Caco-2 (cell line): Measurements from ENCODE around the gene LAMB4. TPM values are rescaled to one million over a fixed set of nuclear protein-coding genes. Genes with fewer than 3 reads are reported as not detected.

Experiments
- BruUV-seq: library from RNA; stranded (reverse); fragments of 400-500 nt; replicated peaks from 2 replicates; lab custom pipeline; 2021; lab: Mats Ljungman, UMichigan
- CTCF ChIA-PET: fragments of 300-600 bp; sonication (Branson Sonifier 250); formaldehyde crosslinking; loops from one replicate; lab custom pipeline; 2022; ENCODE audit warnings: antibody characterized with exemption; lab: Charles Lee
- POLR2A ChIA-PET: fragments of 300-600 bp; sonication (Branson Sonifier 250); formaldehyde crosslinking; loops from one replicate; lab custom pipeline; 2022; ENCODE audit warnings: antibody characterized with exemption; lab: Charles Lee
- DNase-seq, 2 experiments: peaks; one replicate each; pipeline versions ENCODE4 v3.0.0 to v3.0.0-alpha.2; 2020 to 2022
- H3K27me3 ChIP-seq: replicated peaks from 2 replicates; pipeline ENCODE4 v1.6.0; 2011; ENCODE audit warnings: low read length; ENCODE audit not compliant: control insufficient read depth, insufficient read depth
- H3K36me3 ChIP-seq: 2 replicates; pipeline ENCODE4 v1.5.1; 2011; ENCODE audit warnings: low read length; ENCODE audit not compliant: control insufficient read depth, insufficient read depth
- H3K4me1 ChIP-seq: fragments of 250-450 bp; sonication (Bioruptor Pico); 2 replicates; pipeline ENCODE4 v1.5.1; 2020; ENCODE audit warnings: mild to moderate bottlenecking
- H3K4me3 ChIP-seq: 2 replicates; pipeline ENCODE4 v1.5.1; 2011; ENCODE audit warnings: low read depth, mild to moderate bottlenecking, control low read depth, low read length
- H3K9me3 ChIP-seq: fragments of 250-450 bp; sonication (Bioruptor Pico); 2 replicates; pipeline ENCODE4 v1.5.1; 2020; ENCODE audit warnings: mild to moderate bottlenecking, moderate library complexity
- H3K27ac Mint-ChIP-seq: one replicate; pipeline ENCODE4 v1.8.0; 2022; ENCODE audit warnings: mixed read lengths; ENCODE audit not compliant: unreplicated experiment
- H3K27me3 Mint-ChIP-seq: one replicate; pipeline ENCODE4 v1.8.0; 2022; ENCODE audit warnings: mixed read lengths; ENCODE audit not compliant: insufficient read depth, unreplicated experiment
- H3K36me3 Mint-ChIP-seq: one replicate; pipeline ENCODE4 v1.8.0; 2022; ENCODE audit warnings: mild to moderate bottlenecking, mixed read lengths; ENCODE audit not compliant: insufficient read depth, unreplicated experiment
- H3K4me1 Mint-ChIP-seq: one replicate; pipeline ENCODE4 v1.8.0; 2022; ENCODE audit warnings: low read depth, mixed read lengths; ENCODE audit not compliant: unreplicated experiment
- H3K4me3 Mint-ChIP-seq: one replicate; pipeline ENCODE4 v1.8.0; 2022; ENCODE audit warnings: mild to moderate bottlenecking, moderate library complexity, mixed read lengths; ENCODE audit not compliant: unreplicated experiment
- H3K9me3 Mint-ChIP-seq: one replicate; pipeline ENCODE4 v1.8.0; 2022; ENCODE audit warnings: mixed read lengths; ENCODE audit not compliant: unreplicated experiment
- CTCF ChIP-seq, 2 experiments: fragments of 200-600 bp in 1 of 2; IDR thresholded peaks; 1 replicate in 1 of 2; 2 replicates in 1 of 2; pipeline versions ENCODE4 v1.5.1 to v1.8.0; 2011 to 2022; ENCODE audit warnings: antibody characterized with exemption in 1 of 2, control low read depth in 1 of 2, inconsistent platforms in 1 of 2, low read depth in 1 of 2, low read length in 1 of 2, mild to moderate bottlenecking in 1 of 2, moderate library complexity in 1 of 2; ENCODE audit not compliant: insufficient read depth in 1 of 2, severe bottlenecking in 1 of 2, unreplicated experiment in 1 of 2
- intact Hi-C: fragments of 100-400 bp; cut with micrococcal nuclease; formaldehyde crosslinking; loops from one replicate; pipeline ENCODE4 v1.10.0; 2022; ENCODE audit not compliant: unreplicated experiment
- total RNA-seq: library from RNA; stranded (reverse); gene quantifications from 2 replicates; pipeline ENCODE4 v1.2.3, GENCODE V29; 2022

Gene LAMB4
- total RNA-seq, 1 experiment from 2014 or later = 0.52 TPM

- Mint-ChIP-seq H3K36me3 (no peaks in the 10 kb centered on the region), H3K27ac (peak overlapping the region; percentile 9), H3K4me1 (peaks cover 41% of the 10 kb centered on the region), H3K4me3 (peak overlapping the region; percentile 60), H3K27me3 (no peaks in the 10 kb centered on the region), H3K9me3 (no peaks in the 10 kb centered on the region)
- TF ChIP-seq CTCF (IDR thresholded peaks at IDR 0.05; ENCODE audit: insufficient read depth in 1 of 2, low read depth in 1 of 2, low read length in 1 of 2, severe bottlenecking in 1 of 2, unreplicated experiment in 1 of 2) = no peak
- Histone ChIP-seq H3K36me3 (no peaks in the 10 kb centered on the region), H3K27me3 (no peaks in the 10 kb centered on the region), H3K4me1 (peaks cover 48% of the 10 kb centered on the region), H3K4me3 (no peak overlapping the region), H3K9me3 (no peaks in the 10 kb centered on the region)
- no TSS peak for BruUV-seq
- CTCF ChIA-PET = interaction anchor here (0.7 kb wide), 2 partner anchors 43 to 86 kb away, joined by 3 read pairs; no protein-coding TSS in a partner anchor
- intact Hi-C loops = loop anchor here (2.0 kb wide), 1 partner anchor 150 kb away; no protein-coding TSS in a partner anchor
- peak; percentile 50 to 58 for DNase-seq
- POLR2A ChIA-PET = interaction anchor here (1.0 kb wide), 1 partner anchor 88 kb away, joined by 3 read pairs; no protein-coding TSS in a partner anchor
These were observed 27.4 kb downstream of the LAMB4 start for GRCh38 chr7:108102671-108103312.

- H3K4me1 Mint-ChIP-seq = peaks cover 41% of the 10 kb centered on the region
- H3K36me3 Mint-ChIP-seq = no peaks in the 10 kb centered on the region
- ChIA-PET POLR2A (no interaction called here), CTCF (no interaction called here)
- Histone ChIP-seq H3K4me1 (peaks cover 57% of the 10 kb centered on the region), H3K4me3 (no peak overlapping the region), H3K36me3 (no peaks in the 10 kb centered on the region), H3K27me3 (no peaks in the 10 kb centered on the region), H3K9me3 (no peaks in the 10 kb centered on the region)
- H3K27ac Mint-ChIP-seq = no peak overlapping the region
- TF ChIP-seq CTCF (IDR thresholded peaks at IDR 0.05; ENCODE audit: insufficient read depth in 1 of 2, low read depth in 1 of 2, low read length in 1 of 2, severe bottlenecking in 1 of 2, unreplicated experiment in 1 of 2) = no peak
- no peak for DNase-seq
- H3K27me3 Mint-ChIP-seq = no peaks in the 10 kb centered on the region
- intact Hi-C loops = loop anchor here (2.0 kb wide), 1 partner anchor 149 kb away; no protein-coding TSS in a partner anchor
- no TSS peak for BruUV-seq
- no peak overlapping the region for H3K4me3 Mint-ChIP-seq
- no peaks in the 10 kb centered on the region for H3K9me3 Mint-ChIP-seq
These were observed 28.4 kb downstream of the LAMB4 start for GRCh38 chr7:108101759-108102158.

GRCh38 chr7:108099713-108100112, 30.4 kb downstream of the LAMB4 start:
- no TSS peak for BruUV-seq
- TF ChIP-seq CTCF (IDR thresholded peaks at IDR 0.05; ENCODE audit: insufficient read depth in 1 of 2, low read depth in 1 of 2, low read length in 1 of 2, severe bottlenecking in 1 of 2, unreplicated experiment in 1 of 2) = no peak
- Mint-ChIP-seq H3K9me3 (no peaks in the 10 kb centered on the region), H3K27me3 (no peaks in the 10 kb centered on the region), H3K27ac (peak overlapping the region; percentile 39), H3K36me3 (no peaks in the 10 kb centered on the region), H3K4me1 (peaks cover 59% of the 10 kb centered on the region), H3K4me3 (no peak overlapping the region)
- Histone ChIP-seq H3K27me3 (no peaks in the 10 kb centered on the region), H3K36me3 (no peaks in the 10 kb centered on the region), H3K4me3 (no peak overlapping the region), H3K9me3 (no peaks in the 10 kb centered on the region), H3K4me1 (peaks cover 74% of the 10 kb centered on the region)
- POLR2A ChIA-PET = interaction anchor here (0.7 kb wide), 1 partner anchor 94 kb away, joined by 3 read pairs; no protein-coding TSS in a partner anchor
- intact Hi-C loops = loop anchor here (5.0 kb wide), 1 partner anchor 82 kb away; no protein-coding TSS in a partner anchor
- CTCF ChIA-PET = no interaction called here
- DNase-seq = no peak
